Stimulated activated CD4-positive, alpha-beta T cell treated with anti-CD3 and anti-CD28 coated beads, Interleukin-15, amount 100 ng/mL, for 48 hours (primary cell): ENCODE measurements around the gene NFX1.
"Not testable (repeated sequence)": the region's sequence is repeated elsewhere in the genome, so short reads cannot be mapped to it uniquely, and the experiment has no call there.

Source experiments
- DNase-seq, 2 donors: peaks; one replicate each; pipeline ENCODE4 v3.0.0-alpha.2; 2020; ENCODE audit warnings: low read depth in 2 of 2

NFX1 gene

DNA sequence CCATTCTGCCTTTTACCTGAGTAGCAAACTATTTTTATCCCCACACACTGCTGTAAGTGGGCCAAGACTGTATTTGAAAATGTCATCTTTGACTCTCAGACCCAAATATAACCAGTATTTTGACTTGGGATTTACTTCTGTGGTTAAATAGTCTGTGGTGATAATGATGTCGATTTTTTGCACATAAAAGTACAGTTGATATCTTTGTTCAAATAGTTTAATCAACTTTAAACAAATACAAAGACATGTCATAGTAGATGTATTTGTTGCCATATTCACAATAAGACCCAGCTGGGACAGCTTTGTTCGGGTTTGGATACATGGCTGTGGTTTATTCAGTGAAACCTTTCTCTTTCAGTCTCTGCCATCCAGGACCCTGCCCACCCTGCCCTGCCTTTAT, 20.4 kb downstream of the NFX1 start:
- no peak for DNase-seq

DNA sequence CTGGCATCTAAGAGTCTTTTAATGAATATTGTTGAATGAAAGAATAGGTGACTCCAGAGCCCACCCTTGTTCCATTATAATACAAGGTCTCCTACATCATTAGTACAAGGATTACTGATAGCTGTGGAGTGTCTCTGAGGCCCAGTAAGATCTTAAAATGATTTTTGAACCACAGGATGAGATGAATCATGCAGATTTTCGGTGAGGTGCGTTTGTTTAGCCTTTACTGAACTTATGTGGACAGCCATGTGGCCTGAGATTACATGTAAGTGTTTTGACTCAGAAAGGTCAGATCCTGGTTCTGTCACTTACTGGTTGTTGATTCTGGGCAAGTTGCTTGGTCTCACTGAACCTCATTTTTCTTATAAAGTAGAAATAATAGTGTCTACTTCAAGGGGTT, 21.6 kb downstream of the NFX1 start:
- DNase-seq = no peak

DNA sequence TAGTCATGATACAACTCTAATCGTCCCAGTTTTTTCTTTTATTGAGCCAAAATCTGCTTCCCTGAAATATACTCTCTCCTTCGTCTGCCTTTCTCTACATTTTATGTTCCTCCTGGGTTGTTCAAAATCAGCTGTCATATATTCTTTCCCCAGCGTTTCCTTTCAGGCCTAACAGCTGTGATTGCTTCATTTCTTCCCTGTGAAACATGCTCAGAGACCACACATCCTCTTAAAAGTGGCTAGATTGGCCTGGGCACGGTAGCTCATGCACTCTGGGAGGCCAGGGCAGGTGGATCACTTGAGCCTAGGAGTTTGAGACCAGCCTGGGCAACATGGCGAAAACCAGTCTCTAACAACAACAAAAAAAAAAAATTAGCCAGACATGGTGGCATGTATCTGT, 25.1 kb downstream of the NFX1 start:
- no peak for DNase-seq

DNA sequence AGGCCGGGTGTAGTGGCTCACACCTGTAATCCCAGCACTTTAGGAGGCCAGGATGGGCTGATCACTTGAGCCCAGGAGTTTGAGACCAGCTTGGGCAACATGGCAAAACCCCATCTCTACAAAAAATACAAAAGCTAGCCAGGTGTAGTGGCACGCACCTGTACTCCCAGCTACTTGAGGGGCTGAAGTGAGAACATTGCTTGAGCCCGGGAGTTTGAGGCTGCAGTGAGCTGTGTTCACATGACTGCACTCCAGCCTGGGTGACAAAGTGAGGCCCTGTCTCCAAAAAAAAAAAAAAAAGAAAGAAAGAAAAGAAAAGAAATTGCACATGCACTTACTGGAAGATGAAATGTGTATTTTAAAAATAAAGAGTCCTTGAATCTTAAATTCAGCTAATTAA, 26.8 kb downstream of the NFX1 start:
- DNase-seq = not testable (repeated sequence)

DNA sequence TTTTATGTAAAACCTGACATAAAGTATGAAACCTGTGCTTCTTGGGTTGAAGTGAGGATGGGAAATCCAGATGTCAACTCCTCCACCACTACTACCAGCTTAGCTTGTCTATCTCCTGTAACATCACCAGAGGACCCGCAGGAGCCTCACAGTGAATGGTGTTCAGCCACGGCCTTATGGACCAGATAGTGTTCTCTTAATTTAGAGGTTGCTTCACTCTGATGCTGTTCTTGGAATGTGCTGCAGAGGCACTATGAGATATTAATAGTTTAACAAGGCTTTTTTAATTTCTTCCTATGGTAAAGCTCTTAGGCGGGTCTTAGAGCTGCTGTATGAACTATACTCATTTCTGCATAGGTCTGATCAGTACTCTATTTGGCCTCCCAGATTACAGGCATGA, 27.9 kb downstream of the NFX1 start:
- no peak for DNase-seq

DNA sequence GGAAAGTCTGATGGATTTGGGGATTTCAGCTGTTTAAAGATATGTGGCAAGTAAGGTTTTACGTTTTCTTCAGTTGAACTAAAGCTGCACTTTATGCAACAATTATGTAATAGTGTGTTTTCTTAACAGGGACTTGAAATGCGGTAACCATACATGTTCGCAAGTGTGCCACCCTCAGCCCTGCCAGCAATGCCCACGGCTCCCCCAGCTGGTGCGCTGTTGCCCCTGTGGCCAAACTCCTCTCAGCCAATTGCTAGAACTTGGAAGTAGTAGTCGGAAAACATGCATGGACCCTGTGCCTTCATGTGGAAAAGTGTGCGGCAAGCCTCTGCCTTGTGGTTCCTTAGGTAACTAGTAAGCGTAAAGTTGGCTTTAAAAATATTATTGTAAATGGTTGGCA, 28.5 kb downstream of the NFX1 start:
- no peak for DNase-seq

DNA sequence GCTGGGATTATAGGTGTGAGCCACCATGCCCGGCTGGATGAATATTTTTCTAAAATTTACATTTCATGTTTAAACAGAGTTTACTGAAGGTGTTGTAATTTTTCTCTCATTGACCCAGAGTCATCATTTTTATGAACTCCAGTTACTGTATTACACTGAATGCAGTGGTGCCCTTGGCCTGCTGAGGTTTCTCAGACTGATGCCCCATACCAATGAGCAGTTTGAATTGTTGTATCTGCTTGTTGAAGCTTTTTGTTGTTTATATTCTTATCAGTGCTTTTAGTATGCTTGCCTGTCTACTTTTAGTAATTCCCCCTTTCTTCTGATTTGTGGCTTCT, 29.9 kb downstream of the NFX1 start:
- no peak for DNase-seq

DNA sequence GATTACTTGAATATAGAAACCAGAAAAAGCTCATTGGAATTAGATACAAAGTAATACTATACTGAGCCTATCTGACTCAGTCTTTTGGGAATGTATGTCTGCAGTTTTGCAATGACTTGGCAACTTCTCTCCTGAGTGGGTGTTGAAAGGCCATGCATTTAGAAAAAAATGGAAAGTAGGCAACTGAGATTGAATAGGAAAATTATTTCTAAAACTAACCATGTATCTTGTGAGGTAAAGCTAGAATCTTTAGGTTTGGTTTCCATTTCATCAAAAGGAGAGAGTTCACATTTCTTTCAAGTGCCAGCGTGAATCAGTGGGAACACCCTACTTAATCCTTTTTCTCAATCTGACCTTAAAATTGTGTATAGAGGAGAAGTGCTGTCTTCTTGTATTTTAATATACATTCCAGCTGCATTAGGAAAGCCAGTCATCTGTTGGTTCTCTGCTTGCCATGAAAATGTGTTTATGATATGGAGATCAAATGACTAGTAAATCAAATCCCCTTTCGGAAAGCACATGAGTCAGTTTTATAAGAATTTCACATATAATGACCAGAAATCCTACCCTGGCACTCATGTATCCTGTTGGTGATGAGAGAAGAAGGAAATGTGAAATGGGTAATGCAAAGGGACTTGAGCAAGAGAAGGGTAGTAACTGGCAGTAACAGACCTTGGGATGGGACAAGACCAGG, 30.4 kb downstream of the NFX1 start:
- DNase-seq = no peak

DNA sequence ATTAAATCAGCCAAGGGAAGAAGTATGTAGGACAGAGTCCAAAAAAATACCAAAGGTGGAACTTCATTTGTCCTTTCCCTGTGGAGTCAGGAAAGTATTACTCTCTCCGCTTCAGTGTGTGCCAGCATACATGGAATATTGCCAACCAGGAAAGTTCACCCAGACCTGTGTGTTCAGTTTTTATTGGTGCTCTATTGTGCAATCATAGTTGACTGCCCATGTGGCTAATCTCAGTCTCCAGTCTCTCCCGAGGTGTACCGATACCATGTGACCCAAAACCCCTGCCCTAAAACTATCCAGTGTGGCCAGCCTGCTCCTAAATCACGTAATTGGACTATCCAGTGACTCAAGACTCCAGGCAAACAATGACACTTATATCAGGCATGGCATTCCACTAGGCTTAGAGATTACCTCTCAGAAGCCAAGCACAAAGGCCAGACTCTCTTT, 38.8 kb downstream of the NFX1 start:
- DNase-seq = no peak

DNA sequence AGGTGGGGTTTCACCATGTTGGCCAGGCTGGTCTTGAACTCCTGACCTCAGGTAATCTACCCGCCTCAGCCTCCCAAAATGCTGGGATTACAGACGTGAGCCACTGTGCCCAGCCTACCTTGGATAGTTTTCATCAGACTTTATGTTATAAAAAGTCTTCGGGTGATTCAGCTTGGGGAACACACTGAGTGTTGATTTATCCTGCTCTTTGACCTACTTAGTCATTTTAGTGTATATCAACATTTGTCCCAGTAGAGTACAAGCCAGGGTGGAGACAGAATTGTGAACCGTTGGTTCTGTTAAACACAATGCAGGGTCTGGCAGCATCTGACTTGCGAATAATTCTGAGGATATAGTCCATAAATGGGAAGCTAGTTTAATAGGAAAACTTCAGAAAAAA, 39.7 kb downstream of the NFX1 start:
- DNase-seq = no peak

DNA sequence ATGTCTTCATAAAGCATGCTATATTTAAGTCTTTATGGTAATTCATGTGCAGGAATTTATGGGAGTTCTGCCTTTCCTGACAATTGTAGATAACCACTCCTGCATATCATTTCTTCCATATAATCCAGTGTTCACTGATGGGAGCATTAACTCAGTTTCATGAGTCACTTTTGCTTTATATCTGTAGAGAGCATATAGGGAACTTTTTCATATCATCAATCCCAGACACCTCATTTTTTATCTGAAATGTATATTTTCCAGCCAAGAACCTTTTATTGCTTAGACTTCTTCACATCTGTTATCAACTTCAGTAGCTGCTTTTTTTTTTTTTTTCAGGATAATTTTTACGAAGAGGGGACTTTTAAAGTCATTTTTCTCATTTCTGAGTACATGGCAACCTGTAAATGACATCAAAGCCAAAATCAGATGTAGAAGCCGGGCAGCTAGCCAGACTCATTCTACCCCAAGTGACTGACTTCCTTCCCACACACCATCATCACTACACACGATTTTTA, 41.1 kb downstream of the NFX1 start:
- no peak for DNase-seq

DNA sequence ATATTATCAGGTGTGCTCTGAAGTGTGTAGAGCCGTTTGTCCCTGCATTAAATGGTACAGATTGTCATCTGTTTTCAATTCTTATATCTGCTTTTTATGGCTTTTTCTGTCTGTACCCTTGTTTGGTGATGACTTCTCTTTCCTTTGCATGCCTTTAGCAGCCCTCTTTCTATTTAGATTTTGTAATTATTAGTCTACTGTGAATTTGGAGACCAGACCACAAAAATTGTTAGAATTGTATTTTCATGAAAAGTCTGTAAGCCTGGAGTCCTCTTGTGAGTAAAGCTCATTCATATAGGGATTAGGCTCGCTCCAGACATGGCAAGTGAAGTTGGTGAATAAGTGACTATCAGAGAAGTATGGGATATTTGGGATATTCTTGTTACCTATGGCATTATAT, 41.7 kb downstream of the NFX1 start:
- no peak for DNase-seq

DNA sequence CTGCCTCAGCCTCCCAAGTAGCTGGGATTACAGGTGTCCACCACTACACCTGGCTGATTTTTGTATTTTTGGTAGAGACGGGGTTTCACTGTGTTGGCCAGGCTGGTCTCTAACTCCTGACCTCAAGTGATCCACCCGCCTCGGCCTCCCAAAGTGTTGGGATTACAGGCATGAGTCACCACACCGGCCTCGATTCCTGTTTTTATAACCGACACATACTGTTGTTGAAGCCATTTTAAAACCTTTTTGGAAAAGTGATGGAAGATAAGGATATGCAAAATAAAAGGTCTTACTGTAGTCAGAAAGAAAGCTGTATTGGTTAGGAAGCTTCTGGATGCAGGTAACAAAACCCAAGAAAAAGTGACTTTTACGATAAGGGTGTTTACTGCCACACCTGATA, 42.6 kb downstream of the NFX1 start:
- DNase-seq = not testable (repeated sequence)

DNA sequence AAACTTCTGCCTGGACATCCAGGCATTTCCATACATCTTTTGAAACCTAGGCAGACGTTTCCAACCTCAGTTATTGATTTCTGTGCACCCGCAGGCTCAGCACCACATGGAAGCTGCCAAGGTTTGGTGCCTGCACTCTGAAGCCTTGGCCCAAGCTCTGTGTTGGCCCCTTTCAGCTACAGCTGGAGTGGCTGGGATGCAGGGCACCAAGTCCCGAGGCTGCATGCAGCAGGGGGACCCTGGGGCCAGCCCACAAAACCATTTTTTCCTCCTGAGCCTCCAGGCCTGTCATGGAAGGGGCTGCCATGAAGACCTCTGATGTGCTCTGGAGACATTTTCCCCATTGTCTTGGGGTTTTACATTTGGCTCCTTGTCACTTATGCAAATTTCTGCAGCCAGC, 49.9 kb downstream of the NFX1 start:
- no peak for DNase-seq

DNA sequence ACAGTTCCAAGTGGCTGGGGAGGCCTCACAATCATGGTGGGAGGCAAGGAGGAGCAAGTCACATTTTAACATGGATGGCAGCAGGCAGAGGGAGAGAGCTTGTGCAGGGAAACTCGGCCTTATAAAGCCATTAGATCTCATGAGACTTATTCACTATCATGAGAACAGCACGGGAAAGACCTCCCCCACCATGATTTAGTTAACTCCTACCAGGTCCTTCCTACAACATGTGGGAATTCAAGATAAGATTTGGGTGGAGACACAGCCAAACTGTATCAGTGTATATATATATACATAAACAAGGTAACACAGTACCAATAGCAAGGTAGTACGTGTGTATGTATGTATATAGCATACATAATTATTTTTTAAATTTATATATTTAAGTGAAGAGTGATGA, 50.9 kb downstream of the NFX1 start:
- DNase-seq = no peak

DNA sequence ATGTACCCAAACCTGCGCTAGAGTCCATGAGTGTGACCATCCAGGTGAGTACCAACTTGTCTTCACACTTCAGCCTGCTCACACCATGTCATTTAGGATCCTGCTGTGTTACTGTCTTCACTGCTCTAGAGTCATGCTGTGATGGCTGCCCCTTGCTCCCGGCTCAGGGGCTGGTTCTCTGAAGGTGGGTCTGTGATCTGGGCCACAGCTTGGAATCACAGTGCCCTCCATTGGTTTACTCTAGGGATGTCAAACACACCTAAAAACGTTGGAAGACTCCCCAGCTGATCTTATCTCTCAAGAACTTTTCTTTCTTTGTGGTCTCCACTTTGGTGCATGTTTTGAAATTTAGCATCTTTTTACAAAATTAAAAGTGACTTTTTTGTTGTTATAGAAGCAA, 53.8 kb downstream of the NFX1 start:
- no peak for DNase-seq

DNA sequence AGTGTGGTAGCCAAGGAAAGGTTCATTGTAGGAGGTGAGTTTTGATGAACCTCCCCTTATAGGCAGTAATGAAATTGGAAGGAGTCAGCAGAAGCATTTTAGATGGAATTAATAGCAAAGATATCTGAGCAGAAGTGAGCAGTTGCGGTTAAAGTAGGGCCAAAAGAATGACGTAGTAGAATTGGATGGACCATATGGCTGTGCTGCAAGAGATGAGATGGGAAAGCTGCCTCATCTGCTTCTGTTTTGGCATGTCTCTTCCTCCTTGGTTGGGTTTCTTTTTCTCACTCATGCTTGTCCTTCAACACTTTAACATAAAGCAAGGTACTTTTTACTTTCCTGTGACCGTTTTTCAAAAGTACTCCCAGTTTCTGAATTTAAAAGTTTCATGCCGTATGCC, 56.2 kb downstream of the NFX1 start:
- DNase-seq = no peak

DNA sequence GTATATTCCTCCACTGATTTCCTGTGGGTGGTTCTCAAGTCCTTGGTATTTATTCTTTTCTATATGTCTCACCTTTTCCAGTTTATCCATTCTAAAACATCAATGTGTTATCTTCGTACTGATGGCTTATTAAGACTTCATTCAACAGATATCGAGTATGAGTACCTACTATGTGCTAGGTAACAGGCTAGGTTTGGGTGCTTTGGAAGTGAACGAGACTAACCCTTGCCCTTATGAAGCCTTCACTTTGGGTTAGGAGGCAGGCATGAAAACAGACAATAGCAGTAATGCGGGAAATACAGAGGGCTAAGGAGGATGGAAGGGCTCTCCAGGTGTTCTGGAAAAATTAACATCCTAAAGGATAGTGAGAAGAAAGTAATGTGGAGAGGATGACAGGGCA, 58.7 kb downstream of the NFX1 start:
- DNase-seq = no peak

DNA sequence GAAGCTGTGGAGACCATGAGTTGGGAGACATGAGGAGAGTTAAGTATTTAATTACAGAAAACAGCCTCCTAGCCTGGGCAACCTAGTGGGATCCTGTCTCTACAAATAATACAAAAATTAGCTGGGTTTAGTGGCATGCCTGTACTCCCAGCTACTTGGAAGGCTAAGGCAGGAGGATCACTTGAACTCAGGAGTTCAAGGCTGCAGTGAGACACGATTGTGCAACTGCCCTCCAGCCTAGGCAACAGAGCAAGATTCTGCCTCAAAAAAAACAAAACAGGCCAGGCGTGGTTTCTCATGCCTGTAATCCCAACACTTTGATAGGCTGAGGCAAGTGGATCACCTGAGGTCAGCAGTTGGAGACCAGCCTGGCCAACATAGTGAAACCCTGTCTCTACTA, 59.4 kb downstream of the NFX1 start:
- DNase-seq = no peak

DNA sequence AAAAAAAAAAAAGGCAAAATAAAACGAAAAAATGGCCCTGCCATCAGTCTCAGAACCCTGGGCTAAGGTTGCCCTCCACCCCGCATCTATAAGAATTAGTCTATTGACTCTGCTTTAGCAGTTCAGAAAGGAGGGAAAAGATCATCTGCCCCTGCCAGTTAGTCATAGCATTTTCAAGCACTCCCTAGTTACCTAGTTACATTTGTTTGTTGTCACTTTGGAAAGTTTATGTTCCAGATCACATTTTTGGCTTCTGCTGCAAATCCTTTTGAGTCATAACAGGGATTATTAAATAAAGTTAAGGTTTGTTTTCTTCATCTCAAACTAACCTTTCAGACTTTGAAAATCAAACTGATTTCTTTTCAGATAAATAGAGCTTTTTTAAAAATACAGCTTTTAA, 60.0 kb downstream of the NFX1 start:
- no peak for DNase-seq

DNA sequence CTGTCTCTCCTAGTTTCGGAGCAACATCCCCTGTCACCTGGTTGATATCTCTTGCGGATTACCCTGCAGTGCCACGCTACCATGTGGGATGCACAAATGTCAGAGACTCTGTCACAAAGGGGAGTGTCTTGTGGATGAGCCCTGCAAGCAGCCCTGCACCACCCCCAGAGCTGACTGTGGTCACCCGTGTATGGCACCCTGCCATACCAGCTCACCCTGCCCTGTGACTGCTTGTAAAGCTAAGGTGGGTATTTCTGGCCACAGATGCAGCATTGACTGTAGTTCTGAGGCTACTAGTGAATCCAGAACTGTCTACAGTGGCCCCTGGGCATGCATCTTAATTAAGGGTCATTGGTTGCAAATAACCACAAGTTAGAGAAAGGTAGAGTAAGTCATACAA, 61.2 kb downstream of the NFX1 start:
- DNase-seq = no peak

DNA sequence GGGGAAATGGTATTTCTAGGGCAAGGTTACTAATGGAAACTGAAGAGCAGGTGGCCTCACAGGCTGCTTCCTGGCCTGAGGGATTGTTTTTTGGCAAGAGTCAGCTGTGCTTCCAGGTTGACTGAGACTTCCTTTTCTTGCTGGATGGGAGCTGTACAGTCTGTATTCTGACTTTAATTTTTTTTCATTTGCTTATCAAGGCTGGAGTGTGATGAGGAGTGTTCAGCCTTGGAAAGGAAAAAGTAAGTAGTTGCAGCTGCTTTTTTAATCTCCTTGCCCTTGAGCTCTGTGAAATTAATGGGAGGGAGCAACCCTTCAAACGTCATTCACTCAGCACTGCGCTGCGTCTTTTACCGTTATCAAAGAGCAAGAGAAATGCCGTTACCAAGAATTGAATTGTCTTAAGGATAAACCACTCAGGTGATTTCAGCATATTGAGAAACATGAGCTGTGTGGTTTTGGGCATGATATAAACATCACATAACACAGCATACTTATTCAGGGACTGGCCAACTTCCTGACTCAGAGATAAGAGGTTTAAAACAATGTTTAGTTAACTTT, 64.4 kb downstream of the NFX1 start:
- DNase-seq = no peak

DNA sequence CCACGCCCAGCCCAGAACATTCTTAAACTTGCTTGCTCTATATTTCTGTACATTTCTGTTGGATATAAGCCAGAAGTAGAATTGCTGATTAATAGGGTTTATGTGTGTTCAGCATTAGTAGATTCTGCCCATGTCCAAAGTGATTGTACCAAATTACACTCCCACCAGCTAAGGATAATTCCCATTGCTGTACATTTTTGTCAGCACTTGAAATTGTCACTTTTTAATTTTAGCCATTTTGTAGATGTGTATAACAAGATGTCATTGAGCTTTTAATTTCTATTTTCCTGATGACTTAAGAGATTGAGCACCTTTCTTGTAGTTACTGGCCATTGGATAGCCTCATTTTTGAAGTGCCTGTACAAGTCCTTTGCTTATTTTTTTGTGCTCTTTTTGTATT, 65.6 kb downstream of the NFX1 start:
- no peak for DNase-seq

DNA sequence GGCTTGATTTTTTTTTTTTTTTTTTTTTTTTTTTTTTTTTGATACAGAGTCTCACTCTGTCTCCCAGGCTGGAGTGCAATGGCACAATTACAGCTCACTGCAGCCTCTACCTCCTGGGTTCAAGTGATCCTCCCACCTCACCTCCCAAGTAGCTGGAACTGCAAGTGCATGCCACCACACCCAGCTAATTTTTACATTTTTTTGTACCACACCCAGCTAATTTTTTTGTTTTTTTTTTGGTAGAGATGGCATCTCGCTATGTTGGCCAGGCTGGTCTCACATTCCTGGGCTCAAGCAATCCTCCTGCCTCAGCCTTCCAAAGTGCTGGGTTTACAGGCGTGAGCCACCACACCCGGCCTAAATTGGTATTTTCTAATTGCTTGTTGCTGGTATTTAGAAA, 68.3 kb downstream of the NFX1 start:
- not testable (repeated sequence) for DNase-seq
